GM12873 (cell line): ENCODE data around the gene REST.

ENCODE experiments used
- TF ChIP-seq, protein P1 (sequence below): IDR thresholded peaks from 2 replicates; pipeline ENCODE4 v1.5.1; 2012; ENCODE audit warnings: low read depth, mild to moderate bottlenecking, moderate library complexity, low read length, control low read depth; ENCODE audit not compliant: insufficient read depth; ENCODE audit errors: missing control alignments

Gene REST

DNA sequence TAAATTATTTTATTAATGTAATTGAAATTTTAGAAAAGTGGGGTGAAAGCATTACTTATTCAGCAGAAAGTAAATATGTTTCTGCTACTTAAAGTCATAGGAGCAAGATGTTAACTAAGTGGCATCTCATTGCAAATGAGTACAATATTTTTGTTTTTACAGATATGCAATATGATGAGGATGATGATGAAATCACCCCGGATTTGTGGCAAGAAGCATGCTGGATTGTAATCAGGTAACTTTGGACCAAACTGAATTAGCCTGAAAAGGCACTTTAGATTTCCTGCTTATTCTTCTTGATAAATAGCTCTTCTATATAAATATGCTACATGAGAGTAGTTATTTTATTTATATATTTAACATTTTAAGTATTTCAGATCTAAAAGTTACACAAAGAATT is 78.5 kb downstream of the REST start:
- TF ChIP-seq, protein P1, sequence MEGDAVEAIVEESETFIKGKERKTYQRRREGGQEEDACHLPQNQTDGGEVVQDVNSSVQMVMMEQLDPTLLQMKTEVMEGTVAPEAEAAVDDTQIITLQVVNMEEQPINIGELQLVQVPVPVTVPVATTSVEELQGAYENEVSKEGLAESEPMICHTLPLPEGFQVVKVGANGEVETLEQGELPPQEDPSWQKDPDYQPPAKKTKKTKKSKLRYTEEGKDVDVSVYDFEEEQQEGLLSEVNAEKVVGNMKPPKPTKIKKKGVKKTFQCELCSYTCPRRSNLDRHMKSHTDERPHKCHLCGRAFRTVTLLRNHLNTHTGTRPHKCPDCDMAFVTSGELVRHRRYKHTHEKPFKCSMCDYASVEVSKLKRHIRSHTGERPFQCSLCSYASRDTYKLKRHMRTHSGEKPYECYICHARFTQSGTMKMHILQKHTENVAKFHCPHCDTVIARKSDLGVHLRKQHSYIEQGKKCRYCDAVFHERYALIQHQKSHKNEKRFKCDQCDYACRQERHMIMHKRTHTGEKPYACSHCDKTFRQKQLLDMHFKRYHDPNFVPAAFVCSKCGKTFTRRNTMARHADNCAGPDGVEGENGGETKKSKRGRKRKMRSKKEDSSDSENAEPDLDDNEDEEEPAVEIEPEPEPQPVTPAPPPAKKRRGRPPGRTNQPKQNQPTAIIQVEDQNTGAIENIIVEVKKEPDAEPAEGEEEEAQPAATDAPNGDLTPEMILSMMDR: no peak

DNA sequence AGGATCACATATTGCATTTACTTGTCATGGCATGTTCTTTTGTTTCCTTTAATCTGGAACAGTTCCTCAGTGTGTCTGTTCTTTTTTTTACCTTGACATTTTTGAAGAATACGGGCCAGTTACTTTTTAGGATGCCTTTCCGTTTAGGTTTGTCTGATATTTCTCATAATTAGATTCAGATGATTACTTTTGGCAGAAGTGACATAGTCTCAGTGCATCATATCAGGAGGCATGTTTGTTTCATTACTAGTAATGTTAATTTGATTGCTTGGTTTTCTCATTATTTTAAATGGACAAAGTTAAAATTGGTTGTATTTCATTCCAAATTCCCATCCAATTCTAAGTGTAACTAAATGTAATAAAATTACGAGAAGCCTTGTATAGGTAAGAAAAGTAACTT is 79.3 kb downstream of the REST start:
- TF ChIP-seq, protein P1: no peak

DNA sequence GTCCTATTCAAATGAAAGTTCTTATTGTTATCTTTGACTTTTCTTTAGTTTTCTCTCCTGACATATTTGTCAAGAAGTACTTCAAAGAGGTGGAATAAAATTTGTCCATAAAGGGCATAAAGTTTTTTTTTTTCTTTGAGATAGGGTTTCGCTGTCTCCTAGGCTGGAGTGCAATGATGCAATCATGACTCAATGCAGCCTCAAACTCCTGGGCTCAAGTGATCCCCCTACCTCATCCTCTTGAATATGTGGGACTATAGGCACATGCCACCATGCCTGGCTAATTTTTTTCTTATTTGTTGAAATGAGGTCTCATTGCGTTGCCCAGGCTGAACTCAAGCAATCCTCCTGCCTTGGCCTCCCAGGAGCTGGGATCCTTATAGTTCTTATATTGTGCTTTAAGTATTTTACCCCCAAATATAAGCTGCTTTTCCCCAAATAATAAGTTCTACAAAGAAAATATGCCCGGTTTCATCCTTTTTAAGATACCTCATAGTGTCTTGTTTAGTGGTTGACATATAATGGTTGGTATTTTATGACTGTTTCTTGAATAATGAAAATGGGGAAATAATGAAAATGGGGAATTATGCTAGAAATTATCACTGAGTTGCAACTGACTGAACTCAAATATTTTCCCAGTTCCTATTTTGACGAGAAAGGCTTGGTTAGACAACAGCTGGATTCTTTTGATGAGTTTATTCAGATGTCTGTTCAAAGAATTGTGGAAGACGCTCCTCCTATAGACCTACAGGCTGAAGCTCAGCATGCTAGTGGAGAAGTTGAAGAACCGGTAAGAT is 82.6 kb downstream of the REST start:
- TF ChIP-seq, protein P1: no peak

DNA sequence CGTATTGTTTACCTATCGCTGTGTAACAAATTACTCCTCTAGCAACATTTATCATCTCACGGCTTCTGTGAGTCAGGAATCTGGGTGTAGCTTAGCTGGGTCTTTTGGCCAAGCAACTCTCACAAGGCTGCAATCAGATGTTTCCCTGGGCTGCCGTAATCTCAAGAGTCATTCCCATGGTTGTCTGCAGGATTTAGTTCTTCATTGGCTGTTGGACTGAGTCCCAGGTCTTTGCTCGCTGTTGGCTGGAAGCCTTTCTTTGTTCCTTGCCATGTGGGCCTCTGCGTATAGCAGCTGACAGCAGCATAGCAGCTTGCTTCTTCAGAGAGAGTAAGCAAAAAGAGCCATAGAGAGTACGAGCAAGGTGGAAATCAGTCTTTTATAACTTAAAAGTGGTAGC is 87.8 kb downstream of the REST start:
- TF ChIP-seq, protein P1: no peak

DNA sequence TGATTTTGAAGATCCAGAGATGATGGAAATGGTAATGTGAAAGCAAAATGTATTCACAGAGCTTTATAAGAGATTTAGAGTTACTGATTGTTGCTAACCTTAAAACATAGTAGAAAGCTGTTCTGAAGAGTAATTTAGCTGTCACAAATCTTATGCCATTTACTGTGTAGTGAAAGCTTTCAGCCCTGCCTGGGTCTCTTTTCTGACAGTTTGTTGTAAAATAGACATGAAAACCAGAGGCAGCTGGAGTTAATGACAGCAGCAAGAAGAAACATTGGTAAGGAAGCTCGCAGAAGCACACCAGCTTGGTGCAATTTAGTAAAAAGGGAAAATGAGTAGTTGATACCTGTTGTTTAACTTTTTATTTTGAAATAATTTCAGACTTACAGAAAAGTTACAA is 92.1 kb downstream of the REST start:
- TF ChIP-seq, protein P1: no peak

DNA sequence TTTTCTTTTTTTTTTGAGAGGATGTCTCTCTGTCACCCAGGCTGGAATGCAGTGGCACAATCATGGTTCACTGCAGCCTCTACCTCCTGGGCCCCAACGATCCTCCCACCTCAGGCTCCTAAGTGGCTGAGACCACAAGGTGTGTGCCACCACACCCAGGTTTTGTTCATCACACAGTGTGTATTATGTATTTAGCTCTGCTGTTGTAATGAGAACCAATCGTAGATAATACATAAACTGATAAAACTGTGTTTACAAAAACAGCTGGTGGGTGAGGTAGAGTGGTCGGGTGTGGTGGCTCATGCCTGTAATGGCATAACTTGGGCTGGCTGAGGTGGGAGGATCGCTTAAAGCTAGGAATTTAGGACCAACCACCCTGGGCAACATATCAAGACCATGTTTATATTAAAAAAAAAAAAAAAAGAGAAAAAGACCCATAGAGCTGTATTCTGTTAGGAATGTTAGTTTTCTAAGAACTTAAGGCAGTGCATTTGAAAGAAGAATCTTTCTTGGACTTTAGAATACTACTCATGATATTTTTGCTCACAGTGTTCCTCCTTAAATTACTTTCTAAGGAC is 105.9 kb downstream of the REST start:
- TF ChIP-seq, protein P1: no peak
